HepG2 (cell line): Measurements from ENCODE around the gene AHCTF1. TPM values are rescaled to one million over a fixed set of nuclear protein-coding genes. Genes with fewer than 3 reads are reported as not detected.

Experiments
- ADNP ChIP-seq: sonication (generic); formaldehyde crosslinking; IDR thresholded peaks from 2 replicates; pipeline ENCODE4 v1.4.0; 2020; ENCODE audit warnings: missing genetic modification reagents
- ARID4A ChIP-seq: sonication (generic); formaldehyde crosslinking; IDR thresholded peaks from 2 replicates; pipeline ENCODE4 v1.5.0; 2020; ENCODE audit warnings: mild to moderate bottlenecking, missing genetic modification reagents, borderline replicate concordance
- ARNT2 ChIP-seq: sonication (generic); formaldehyde crosslinking; IDR thresholded peaks from 2 replicates; pipeline ENCODE4 v1.8.0; 2022; ENCODE audit warnings: mild to moderate bottlenecking, low read depth, missing genetic modification reagents, moderate library complexity
- ATM ChIP-seq: fragments of 450-650 bp; IDR thresholded peaks from 2 replicates; pipeline ENCODE4 v1.7.1; 2017; ENCODE audit warnings: mild to moderate bottlenecking, borderline replicate concordance
- DMTF1 ChIP-seq: sonication (generic); formaldehyde crosslinking; IDR thresholded peaks from 2 replicates; pipeline ENCODE4 v1.4.0; 2020; ENCODE audit warnings: mild to moderate bottlenecking, missing genetic modification reagents
- DR1 ChIP-seq: sonication (generic); formaldehyde crosslinking; IDR thresholded peaks from 2 replicates; pipeline ENCODE4 v1.8.0; 2021; ENCODE audit warnings: mild to moderate bottlenecking, missing genetic modification reagents, inconsistent platforms
- SNAPC4 ChIP-seq: sonication (generic); formaldehyde crosslinking; IDR thresholded peaks from 2 replicates; pipeline ENCODE4 v1.4.0; 2020; ENCODE audit warnings: mild to moderate bottlenecking, missing genetic modification reagents
- SNRNP70 ChIP-seq: fragments of 200-400 bp; formaldehyde crosslinking; IDR thresholded peaks from 2 replicates; pipeline ENCODE4 v1.6.1; 2017; ENCODE audit warnings: mild to moderate bottlenecking, low read depth, low read length, moderate library complexity
- SOX13 ChIP-seq, 3 experiments: fragments of 450-650 bp in 1 of 3; sonication (generic) in 1 of 3; formaldehyde crosslinking in 1 of 3; IDR thresholded peaks in 2 of 3; conservative IDR thresholded peaks in 1 of 3; 2 replicates each; pipeline versions ENCODE4 v1.5.0 to v1.6.1; 2016 to 2020; ENCODE audit warnings: antibody characterized with exemption in 1 of 3, mild to moderate bottlenecking in 1 of 3, missing compliant biosample characterization in 1 of 3, missing genetic modification reagents in 1 of 3, moderate library complexity in 1 of 3
- UBTF ChIP-seq: sonication (generic); formaldehyde crosslinking; IDR thresholded peaks from 2 replicates; pipeline ENCODE4 v1.4.0; 2020; ENCODE audit warnings: mild to moderate bottlenecking, missing genetic modification reagents
- ZBTB7B ChIP-seq: sonication (generic); formaldehyde crosslinking; IDR thresholded peaks from 2 replicates; pipeline ENCODE4 v1.4.0; 2020; ENCODE audit warnings: missing genetic modification reagents
- ZNF17 ChIP-seq: sonication (generic); formaldehyde crosslinking; IDR thresholded peaks from 2 replicates; pipeline ENCODE4 v1.5.0; 2020; ENCODE audit warnings: mild to moderate bottlenecking, missing genetic modification reagents
- ZNF205 ChIP-seq: IDR thresholded peaks from 2 replicates; pipeline ENCODE4 v1.6.1; 2018; ENCODE audit warnings: missing biosample characterization, missing genetic modification reagents
- polyA plus RNA-seq, 8 experiments: library from polyadenylated mRNA; depleted of rRNA in 3 of 8; stranded (reverse) in 7 of 8; unstranded in 1 of 8; fragments of >200 nt; fragmentation: Illumina TruSeq in 4 of 8; extraction: Trizol in 4 of 8; gene quantifications; 2 replicates each; pipeline versions ENCODE4 v1.2.1 to v1.2.3, GENCODE V29; 2011 to 2016; ENCODE audit warnings: low read depth in 4 of 8, missing spikeins in 1 of 8, mixed read lengths in 1 of 8; ENCODE audit not compliant: insufficient read depth in 1 of 8
- total RNA-seq, 5 experiments: library from RNA; depleted of rRNA; stranded (reverse); fragments of >200 nt; fragmentation: Illumina TruSeq; extraction: Trizol; gene quantifications; 2 replicates each; pipeline ENCODE4 v1.2.3, GENCODE V29; 2016; ENCODE audit warnings: low read depth in 1 of 5

The AHCTF1 gene
- total and polyA plus RNA-seq, 2 of the 13 experiments (the other 11 are each of a cell fraction or from before 2014, with no cell fraction given), result 16.6 to 45.9 TPM

- no peak for TF ChIP-seq ARID4A (CRISPR knock-in tag)
- 0 out of 2 replicates have a peak, but pooled peaks have one; percentile 41 for TF ChIP-seq UBTF (CRISPR knock-in tag)
- TF ChIP-seq ADNP, result no peak
- TF ChIP-seq ZNF205 (CRISPR knock-in tag), result no peak
- TF ChIP-seq ARNT2 (CRISPR knock-in tag), result 0 out of 2 replicates have a peak, but pooled peaks have one; percentile 12
- no peak for TF ChIP-seq ATM
- no peak for TF ChIP-seq SOX13 (IDR thresholded peaks at IDR 0.05)
- no peak for TF ChIP-seq SOX13 (CRISPR knock-in tag; conservative IDR thresholded peaks at IDR 0.05 in 1 of 2, IDR thresholded peaks at IDR 0.05 in 1 of 2)
- TF ChIP-seq DR1 (CRISPR knock-in tag), result no peak
- TF ChIP-seq SNAPC4 (CRISPR knock-in tag), result no peak
- TF ChIP-seq ZBTB7B (CRISPR knock-in tag), result no peak
- no peak for TF ChIP-seq DMTF1 (CRISPR knock-in tag)
- TF ChIP-seq SNRNP70, result no peak
- no peak for TF ChIP-seq ZNF17
Measured at GRCh38 chr1:246930830-246931548, 759 bp downstream of the AHCTF1 start (continued).
